T47D (cell line): ENCODE measurements around the gene TBC1D4.

Experiments
- DNase-seq, 2 experiments: peaks; one replicate each; pipeline versions ENCODE4 v3.0.0 to v3.0.0-alpha.2; 2011 to 2012; ENCODE audit warnings: low read depth in 1 of 2, low spot score in 1 of 2
- JUND ChIP-seq: IDR thresholded peaks from 2 replicates; pipeline ENCODE4 v1.6.1; 2012; ENCODE audit warnings: low read depth
- in situ Hi-C: cut with HindIII; loops from 2 replicates; pipeline ENCODE4 v1.10.0; 2016; ENCODE audit warnings: low sequenced_read_pairs, low pct_unique_long_range_greater_than_20kb

Gene TBC1D4, protein sequence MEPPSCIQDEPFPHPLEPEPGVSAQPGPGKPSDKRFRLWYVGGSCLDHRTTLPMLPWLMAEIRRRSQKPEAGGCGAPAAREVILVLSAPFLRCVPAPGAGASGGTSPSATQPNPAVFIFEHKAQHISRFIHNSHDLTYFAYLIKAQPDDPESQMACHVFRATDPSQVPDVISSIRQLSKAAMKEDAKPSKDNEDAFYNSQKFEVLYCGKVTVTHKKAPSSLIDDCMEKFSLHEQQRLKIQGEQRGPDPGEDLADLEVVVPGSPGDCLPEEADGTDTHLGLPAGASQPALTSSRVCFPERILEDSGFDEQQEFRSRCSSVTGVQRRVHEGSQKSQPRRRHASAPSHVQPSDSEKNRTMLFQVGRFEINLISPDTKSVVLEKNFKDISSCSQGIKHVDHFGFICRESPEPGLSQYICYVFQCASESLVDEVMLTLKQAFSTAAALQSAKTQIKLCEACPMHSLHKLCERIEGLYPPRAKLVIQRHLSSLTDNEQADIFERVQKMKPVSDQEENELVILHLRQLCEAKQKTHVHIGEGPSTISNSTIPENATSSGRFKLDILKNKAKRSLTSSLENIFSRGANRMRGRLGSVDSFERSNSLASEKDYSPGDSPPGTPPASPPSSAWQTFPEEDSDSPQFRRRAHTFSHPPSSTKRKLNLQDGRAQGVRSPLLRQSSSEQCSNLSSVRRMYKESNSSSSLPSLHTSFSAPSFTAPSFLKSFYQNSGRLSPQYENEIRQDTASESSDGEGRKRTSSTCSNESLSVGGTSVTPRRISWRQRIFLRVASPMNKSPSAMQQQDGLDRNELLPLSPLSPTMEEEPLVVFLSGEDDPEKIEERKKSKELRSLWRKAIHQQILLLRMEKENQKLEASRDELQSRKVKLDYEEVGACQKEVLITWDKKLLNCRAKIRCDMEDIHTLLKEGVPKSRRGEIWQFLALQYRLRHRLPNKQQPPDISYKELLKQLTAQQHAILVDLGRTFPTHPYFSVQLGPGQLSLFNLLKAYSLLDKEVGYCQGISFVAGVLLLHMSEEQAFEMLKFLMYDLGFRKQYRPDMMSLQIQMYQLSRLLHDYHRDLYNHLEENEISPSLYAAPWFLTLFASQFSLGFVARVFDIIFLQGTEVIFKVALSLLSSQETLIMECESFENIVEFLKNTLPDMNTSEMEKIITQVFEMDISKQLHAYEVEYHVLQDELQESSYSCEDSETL (N-terminal part only)

DNA sequence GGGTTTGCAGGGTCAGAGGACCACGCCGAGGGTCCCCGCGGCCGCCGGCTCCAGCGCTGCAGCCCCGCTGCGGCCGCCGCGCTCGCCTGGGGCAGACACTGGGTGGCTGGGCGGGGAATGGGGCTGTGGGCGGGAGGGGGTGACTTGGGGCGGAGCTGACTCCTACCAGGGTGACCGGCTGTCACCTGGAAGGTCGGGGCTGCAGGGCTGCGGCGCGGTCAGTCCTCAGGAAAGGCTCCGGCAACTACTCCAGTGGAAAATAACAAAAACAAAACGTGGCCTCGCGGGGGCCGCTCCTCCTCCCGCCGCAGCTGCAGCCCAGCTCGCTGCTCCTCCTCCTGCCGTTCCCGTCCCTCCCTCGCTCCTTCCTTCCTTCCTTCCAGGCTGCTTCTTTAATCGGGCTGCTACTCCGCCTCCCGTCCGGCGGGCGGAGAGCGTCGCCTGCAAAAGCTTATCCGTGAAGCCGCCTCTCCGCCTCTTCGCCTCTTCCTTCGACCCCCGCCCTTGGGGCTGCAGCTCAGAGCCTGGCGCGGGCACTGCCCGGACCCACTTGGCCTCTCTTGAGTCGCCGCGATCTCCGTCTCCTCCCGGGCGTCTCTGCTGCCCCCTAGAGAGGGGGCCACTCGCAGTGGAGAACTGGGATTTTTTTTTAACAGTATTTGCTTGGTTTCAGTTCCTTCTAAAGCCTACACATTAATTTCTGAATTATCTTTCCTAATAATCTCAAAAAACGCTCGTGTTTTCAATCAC, at the start of gene TBC1D4:
TBC1D4 (minus strand) TSS at position 100 of the 750 bp plus-strand sequence. CDS start 402 bp downstream, outside the sequence.
- no peak for TF ChIP-seq JUND
- in situ Hi-C loops: no loop called here
- DNase-seq: peak; percentile 41 to 84

DNA sequence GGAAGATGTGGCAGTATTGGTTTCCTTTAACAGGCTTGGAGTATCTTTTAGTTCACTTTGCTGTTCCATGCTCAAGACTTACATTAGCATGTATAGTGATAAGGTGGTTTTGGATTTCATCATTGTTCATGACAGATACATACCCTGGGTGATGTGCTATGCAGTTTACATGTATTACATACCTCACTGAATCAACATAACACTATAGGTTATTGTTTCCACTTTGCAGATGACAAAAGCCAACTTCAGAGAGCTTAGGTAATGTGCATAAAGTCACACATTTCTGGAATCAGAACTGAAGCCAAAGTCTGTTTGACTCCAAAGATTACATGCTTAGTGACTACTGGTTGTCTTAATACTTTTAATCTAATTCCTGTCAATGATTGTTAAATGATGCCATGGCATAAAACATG, 48.6 kb upstream of the TBC1D4 start:
- TF ChIP-seq JUND: no peak
- DNase-seq: no peak
- in situ Hi-C loops: no loop called here

DNA sequence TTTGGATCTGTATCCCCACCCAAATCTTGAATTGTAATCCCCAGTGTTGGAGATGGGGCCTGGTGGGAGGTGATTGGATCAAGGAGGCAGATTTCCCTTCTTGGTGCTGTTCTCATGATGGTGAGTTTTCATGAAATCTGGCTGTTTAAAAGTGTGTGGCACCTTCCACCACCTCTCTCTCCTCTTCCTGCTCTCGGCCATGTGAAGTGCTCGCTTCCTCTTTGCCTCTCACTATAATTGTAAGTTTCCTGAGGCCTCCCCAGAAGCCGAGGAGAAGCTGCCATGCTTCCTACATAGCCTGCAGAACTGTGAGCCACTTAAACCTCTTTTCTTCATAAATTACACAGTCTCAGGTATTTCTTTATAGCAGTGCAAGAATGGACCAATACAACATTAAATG, 40.0 kb upstream of the TBC1D4 start:
- in situ Hi-C loops: no loop called here
- TF ChIP-seq JUND: no peak
- DNase-seq: no peak

DNA sequence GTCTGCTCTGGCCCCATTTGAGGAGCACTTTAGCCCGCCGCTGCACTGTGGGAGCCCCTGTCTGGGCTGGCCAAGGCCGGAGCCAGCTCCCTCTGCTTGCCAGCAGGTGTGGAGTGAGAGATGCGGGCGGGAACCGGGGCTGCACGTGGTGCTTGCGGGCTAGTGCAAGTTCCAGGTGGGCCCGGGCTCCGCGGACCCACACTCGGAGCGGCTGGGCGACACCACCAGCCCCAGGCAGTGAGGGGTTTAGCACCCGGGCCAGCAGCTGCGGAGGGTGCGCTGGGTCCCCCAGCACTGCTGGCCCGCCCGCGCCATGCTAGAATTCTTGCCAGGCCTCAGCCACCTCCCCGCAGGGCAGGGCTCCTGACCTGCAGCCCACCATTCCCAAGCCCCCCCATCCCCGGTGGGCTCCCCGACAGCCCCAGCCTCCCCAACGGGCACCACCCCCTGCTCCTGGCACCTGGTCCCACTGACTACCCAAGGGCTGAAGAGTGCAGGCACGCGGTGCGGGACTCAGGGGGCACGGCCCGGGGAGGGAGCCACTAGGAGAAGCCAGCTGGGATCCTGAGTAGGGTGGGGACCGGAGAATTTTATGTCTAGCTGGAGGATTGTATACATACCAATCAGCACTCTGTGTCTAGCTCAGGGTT, 36.6 kb upstream of the TBC1D4 start:
- in situ Hi-C loops: no loop called here

DNA sequence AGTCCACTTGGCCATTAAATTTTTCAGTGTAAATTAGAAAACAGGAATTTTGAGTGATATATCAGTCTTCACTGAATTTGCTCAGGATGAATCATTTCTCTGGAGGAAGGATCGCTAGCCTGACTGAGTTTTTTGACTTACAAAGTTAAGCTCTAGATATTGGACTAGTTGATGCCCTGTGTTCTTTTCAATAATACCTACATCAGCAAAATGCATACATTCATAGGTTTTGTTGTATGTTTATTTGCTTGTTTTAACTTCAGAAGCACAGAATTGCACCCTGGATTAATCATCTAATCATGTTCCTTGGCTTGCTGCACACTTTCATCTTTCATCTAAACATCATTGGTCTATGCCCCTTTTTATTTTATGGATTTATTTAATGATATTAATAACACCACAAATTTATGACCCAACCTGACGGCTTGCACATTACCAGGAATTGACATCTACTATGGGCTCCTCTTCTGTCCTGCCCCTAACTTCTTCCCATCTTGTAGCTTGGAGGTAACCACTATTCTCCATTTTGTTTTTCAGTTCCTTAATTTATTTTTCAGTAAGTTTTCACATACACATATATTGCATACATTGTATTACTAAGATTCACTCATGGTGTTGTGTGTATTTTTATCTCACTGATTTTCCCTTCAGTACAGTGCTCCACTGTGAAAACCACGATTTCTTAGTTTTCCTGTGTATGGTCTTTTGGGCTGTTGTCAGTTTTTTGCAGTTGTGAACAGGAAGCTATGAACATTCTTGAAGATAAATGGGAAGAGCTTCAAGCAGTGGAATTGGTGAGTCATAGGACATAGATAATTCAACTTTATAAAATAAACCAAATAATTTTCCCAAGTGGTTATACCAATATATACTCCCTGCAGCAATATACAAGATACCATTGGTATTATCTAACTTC, 32.4 kb upstream of the TBC1D4 start:
- no peak for TF ChIP-seq JUND
- no peak for DNase-seq
- in situ Hi-C loops: no loop called here

More for the DNA sequence above, 36.6 kb upstream of the TBC1D4 start:
- DNase-seq: no peak
- no peak for TF ChIP-seq JUND

DNA sequence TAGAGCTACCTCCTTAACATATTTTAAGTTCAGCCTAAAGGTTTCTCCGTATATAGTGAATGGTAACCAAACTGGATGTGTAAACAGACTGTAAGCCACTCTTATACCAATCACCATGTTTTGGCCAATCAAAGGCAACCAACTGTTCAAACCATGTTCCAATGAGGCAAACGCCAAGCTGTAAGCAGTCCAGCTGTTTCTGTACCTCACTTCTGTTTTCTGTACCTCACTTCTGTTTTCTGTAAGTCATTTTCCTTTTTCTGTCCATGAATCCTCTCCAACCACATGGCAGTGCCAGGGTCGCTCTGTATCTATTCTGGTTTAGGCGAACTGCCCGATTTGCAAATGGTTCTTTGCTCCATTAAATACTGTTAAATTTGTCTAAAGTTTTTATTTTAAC, 31.3 kb upstream of the TBC1D4 start:
- TF ChIP-seq JUND: no peak
- in situ Hi-C loops: no loop called here
- no peak for DNase-seq

DNA sequence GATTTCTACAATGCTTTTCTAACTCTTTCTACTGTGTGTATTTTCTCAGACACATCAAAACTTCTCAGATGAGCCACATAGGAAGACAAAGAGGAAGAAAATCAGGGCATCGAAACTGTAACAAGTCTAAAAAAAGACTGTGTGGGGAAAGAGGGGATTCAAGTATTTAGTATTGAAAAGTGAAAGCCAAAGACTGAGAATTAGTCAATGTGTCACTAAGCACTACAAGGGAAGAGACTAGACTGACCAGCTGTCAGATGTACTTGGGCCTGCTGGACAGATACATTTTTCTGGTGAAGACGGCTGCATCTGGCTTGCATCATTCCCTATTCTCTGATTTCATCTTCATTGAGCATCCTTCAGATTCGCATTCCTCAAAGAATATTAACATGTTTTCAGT, 30.3 kb upstream of the TBC1D4 start:
- in situ Hi-C loops: no loop called here
- TF ChIP-seq JUND: no peak
- no peak for DNase-seq

DNA sequence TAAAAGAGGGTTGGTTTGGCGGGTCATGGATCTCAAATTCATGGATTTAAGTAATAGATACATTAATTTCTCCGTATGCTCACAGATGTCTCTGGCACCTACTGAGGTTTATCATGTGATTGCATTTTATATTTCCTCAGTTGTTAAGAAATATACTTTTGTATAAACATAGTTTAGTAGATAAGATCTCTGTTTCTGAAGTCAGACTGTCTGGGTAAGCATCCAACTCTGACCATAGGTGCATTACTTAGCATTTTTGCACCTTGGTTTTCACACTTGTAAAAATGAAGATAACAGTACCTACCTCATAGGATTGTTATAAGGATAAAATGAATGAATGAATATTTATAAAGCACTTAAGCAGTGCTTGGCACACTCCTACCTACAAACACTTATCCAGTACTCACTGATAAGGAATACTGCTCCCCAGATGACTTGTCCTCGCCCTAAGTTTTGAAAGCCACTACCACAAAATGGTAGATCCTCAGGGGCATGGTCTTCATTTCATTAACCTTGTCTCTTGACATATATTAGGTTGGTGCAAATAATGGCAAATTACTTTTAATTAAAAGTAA, 29.2 kb upstream of the TBC1D4 start:
- no peak for TF ChIP-seq JUND
- in situ Hi-C loops: no loop called here
- no peak for DNase-seq

DNA sequence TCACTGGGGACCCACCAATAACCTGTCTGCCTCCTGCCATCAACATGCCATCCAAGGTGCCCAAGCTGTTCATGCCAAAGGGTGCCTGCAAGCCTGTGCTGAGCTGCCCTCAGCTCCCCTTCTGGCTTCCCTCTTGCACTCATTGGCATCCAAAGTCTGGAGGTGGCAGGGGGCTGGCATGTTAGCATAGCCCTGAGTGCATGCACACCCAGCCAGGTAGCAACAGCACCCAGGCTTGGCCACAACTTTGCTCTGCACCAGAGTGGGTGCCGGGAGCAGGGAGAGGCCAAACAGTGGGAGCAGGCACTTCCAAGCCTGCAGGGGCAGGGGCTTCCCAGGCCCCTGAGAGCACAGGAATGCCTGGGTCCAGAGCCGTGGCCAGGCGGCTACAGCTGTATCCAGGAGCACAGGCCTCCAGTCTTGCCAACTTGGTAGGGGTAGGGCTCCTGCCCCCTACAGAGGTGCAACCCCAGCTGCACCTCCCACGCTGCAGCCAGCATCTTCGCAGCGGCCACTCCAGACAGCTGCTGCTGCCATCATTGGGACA, 26.1 kb upstream of the TBC1D4 start:
- in situ Hi-C loops: no loop called here
- no peak for DNase-seq
- no peak for TF ChIP-seq JUND
